Inflammatory macrophage (primary cell): ENCODE measurements around the gene TEK.

Experiments used
- DNase-seq, 2 donors: peaks; one replicate each; pipeline ENCODE4 v3.0.0-alpha.2; 2020 to 2022

Gene TEK

DNA sequence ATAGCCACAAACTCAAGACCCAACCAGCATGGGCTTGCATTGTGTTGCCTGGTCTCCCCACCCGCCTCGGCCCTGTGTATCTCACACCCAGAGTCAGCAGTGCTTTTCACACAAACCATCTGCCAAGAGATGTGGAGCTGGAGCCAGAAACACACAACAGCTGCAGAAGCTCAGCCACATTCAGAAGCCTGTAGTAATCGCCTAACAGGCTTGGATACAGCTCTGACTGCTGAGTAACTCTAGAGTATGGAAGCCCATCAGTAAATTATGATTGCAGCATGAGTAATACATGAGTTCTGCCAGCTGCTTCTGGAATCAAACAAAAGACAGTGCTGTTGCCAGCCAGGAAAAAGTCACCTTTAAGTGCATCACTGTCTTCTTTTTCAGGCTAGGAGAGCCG is 16.0 kb downstream of the TEK start:
- no peak for DNase-seq

DNA sequence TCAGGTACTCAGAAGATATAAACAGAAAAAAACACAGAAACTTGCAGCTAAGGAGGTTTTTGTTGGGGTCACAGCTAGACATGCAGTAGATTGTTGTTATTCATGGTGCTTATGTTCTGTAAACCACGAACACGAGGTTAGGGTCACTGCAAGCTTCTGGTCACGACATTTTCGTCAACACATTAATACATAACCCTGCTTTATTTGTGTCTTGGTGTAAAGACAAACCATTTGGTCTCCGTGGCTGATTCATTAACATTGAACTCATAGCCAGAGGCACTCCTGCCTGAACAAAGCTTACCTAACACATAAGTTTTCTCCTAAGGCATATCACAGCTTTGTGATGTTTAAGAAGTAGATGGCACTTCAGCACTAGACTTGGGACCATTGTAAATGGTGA is 16.9 kb downstream of the TEK start:
- no peak for DNase-seq

DNA sequence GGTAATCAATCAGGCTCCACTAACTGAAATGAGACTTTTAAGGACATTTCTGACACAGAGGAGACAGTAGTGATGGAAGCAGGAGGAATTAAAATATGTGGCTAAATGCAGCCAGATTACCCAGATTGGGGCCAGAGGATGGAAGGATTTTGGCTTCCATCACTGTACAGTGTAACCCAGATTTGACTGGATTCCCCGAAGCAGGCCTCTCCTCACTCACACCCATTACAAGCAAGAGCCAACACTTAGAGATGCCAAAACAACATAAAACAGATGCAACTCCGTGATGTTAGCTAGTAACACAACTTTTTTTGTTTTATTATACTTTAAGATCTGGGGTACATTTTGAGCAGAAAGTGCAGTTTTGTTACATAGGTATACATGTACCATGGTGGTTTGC is 17.6 kb downstream of the TEK start:
- no peak for DNase-seq

DNA sequence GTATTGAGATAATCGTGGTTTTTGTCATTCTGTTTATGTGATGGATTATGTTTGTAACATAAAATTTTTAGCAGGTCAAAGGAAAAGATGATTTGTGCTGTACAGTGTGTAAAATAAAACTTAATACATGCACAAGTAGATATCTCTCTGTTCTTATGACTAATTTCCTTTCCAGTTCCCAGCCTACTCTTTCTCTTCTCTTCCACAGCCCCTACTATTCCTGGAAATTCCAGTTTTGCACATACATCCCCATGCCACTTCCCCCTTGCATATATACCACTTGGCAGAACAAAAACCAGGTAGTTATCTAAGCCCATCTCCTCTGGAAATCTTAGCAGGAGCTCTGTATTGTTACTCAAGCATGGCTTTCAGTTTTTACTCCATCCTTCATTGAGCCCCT is 20.2 kb downstream of the TEK start:
- DNase-seq: no peak

DNA sequence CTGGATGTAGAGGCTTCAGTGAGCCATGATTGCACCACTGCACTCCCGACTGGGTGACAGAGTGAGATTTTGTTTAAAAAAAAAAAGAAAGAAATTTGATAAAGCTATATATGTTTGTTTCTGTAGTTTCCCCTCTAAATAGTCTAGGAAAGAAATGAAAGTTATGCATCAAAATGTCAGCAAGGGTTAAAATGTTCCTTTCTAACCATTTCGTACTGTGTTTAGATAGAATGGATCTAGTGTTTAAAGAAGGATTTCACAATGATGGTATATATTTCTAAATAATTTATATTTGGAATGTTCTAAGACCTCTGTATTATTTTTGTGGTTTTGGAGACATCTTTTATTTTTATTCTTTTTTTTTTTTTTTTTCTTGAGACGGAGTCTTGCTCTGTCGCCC is 22.7 kb downstream of the TEK start:
- no peak for DNase-seq

DNA sequence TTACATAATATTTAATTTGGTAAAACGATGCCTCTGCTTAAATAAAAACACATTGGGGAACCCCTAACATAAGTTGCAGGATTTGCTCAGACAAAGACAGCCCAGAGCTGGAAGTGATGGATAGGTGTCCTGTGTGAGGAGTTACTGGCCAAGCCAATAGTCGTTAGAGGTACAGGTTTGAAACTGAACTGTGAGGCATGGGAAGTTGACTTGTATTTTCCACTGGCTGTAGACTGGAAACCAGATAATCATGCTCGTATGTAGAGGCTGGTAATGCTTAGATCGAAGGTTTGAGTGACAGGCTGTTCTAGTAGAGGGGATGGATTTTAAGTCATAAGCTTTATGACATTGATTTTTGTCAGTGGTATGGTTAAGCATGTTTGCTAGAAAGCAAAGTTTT is 24.8 kb downstream of the TEK start:
- no peak for DNase-seq

DNA sequence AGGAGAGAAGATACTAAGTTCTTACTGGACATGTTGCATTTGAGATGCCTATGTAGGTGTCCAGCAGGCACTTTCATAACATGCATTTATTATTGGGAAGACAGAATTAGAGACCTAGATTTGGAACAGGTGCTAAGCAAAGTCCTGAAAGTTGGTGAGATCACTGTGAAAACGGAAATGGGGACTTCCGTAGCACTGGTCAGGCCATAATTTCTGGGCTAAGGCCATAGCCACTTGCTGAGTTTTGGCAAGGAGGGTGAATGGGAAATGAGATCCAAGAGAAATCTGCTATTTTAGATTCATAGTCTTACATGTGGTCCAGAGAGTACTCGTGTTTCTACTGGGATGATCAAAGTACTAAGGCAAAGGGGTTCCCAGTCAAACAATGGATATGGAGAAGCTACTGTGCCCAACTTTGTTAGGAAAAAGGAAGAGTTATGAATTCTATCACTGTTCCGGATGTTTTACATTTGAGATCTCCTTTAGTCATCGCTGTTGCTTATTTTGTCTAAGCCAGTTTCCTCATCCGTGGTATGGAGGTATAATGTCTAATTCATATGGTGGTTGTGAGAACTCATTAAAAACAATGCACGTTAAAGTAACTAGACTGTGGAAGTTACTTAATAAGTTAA is 33.4 kb downstream of the TEK start:
- DNase-seq: no peak

DNA sequence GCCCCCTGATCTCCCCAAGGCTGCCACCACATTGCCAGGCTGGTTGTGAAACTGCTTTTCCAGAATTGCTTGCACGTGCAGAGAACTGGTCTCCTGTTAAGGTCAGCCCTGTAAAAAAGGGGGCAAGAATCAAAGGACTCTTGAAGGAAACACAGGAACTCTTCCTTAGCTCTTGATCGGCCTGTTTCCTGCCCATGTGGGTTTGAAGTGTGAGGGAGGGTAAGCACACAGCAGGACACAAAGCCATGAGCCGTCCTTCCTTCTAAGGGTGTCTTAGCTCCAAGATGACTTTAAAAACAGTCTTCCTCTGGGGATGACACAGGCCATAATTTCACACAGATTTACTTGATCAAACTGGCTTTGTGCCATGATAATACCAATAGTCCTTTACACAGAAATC is 36.1 kb downstream of the TEK start:
- no peak for DNase-seq

DNA sequence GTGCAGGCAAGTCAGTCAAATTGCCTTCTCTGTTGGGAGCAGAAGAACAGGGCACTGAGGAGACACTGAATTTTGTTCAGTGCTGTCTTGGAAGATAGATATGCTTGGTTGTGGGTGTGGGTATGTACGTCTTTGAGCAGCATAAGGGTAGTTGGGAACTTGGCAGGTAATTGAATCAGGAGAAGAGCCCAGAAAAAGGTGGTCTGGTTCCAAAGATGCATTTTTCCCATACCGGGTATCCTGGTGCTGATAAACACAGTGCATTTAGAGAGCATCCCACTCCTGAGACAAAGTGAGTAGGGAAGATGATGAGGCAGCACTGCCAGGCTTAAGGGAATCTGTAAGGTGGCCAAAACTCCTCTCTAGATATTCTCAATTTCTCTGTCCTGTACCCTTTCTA is 40.6 kb downstream of the TEK start:
- DNase-seq: no peak

DNA sequence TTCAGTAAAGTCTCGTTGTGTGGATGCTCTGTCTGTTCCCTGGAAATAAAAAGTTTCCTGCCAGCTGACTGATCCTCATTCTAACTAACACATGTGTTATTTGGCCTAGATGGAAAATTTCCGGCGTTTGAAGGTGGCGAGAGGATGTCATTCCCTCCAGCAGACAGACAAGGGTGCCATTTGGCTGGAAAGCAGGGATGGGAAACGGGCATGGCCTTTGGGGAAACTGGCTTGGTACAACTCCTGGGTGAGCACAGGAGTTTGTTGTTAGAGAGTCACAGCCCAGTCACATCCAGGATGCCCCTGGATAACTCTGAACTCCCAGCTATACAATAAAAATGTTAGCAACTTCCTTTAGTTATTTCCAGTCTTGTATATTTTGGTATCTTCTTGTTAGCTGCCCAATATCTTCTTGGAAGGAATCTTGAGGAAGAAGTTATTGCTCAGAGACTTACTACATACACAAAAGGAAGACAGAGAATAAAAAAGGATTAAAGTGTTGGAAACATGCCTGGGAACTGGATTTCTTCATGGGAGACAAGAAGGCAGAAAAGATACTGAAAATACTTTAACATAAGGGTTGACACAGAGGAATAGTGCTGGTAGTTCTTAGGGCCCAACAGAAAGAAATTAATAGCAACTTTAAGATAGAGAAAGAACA is 41.9 kb downstream of the TEK start:
- no peak for DNase-seq

DNA sequence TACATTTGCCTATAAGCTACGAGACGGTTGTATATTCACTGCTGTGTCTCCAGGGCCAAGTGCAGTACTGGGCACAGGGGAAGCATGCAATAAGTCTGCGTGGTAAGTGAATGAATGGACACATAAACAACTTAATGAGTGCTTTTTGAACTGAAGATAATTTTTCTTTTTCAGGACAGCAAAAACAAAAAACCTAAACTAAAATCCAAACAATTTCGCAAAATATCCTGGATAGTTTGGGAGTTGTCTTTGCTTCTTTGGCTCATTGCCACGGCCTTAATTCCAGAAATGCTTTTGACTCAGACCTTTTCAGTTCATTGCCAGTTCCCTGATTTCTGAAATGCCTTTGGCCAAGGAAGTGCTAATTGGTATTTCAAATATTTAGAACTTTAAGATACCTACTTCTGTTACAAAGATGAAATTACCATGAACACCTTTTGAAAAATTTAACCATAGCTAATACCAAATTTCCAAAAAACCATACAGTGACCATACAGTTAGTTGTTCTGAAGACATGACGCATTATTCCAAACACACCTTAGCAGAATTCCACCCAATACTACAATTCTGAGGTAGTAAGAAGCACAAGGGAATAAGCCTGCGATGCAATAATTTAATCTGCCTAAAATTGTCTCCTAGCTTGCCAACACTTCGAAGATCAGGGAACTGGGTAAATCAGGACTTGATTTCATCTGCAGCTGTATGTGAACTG is 42.8 kb downstream of the TEK start:
- no peak for DNase-seq

DNA sequence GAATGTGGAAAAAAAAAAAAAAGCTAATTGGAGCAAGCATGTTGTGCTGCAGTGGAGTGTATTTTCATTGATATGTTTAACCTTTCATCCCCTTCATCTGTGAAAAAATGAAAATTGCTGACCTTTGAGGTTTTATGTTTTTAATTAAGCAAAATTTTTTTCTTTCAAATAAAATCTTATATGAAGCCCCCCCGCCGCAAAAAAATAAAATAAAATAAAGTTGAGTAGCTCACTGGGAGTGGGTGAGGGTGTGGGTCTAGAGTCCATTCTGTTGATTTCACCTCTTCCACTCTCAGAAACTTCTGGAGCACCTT is 43.3 kb downstream of the TEK start:
- DNase-seq: no peak

DNA sequence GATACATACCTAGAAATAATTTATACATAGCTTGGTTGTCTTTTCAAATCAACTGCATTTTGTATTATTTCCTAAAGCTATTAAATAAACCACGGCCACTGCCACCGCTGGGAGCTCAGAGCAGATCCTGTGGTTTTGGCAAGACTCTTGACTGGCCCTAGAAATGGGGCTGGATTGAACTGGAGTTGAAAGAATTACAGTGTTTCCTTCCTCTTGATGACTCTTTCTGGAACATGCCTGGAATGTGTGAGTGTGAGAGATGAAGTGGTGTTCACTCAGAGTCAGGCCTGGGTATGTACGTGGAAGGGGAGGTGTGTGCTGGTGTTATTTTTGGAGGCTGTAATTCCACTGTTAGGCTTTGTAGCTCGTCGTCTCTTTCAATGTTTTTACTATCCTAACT is 45.9 kb downstream of the TEK start:
- no peak for DNase-seq

DNA sequence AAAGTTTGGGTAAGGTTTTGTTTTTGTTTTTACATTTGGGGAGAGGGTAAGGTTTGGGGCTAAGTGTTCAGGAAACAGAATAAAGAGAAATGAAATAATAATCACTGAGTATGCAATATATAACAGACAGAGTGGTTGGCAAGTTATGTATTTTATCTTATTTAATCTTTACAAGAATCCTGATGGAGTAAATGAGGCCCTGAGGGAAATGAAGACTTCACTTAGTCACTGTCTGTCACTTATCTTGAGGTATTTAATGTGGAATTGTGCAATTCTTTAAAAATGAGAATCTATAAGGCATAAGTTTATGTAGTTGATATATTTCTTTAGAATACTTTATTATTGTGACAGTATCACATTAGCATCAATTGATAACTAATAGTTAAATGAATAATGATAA is 48.1 kb downstream of the TEK start:
- no peak for DNase-seq

DNA sequence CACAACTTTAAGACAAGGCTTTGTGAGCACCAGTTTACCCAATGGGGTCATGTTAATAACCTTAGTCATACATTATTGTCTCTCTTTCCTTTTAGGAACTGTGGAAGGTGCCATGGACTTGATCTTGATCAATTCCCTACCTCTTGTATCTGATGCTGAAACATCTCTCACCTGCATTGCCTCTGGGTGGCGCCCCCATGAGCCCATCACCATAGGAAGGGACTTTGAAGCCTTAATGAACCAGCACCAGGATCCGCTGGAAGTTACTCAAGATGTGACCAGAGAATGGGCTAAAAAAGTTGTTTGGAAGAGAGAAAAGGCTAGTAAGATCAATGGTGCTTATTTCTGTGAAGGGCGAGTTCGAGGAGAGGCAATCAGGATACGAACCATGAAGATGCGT is 48.7 kb downstream of the TEK start:
- DNase-seq: no peak

DNA sequence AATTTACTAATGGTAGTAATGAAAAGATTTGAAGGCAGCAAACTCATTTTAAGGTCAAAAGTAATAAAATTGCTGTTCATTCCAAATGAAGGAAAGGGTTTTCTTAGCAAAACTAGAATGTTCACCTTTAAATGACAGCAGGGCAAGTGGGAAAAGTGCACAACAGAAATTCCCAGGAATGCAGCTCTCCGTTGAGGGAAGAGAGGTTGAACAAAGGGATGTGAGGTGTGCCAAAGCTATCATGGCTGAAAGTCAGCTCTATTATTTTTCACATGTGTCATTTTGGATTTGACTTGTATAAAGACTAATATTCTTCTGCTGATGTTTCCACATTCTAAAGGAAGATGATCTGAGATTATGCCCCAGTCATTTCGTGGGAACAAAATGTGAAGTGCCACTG is 51.6 kb downstream of the TEK start:
- DNase-seq: no peak

DNA sequence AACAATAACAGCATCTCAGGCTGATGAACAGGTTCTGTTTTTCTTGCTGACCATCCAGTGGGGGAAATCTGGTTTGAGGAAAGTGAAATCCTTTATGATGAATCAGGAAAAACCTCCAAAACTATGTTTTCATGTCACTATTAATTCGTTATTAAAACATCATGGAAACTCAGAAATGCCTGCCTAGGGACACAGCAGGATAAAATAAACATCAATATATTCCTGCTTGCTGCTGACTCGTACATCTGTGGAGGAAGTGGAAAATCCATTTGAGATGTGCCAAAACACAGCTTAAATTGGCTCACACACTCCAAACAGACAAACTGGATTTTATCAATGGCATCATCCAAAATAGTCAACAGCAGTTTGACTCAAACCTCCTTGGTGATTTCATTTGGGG is 53.0 kb downstream of the TEK start:
- no peak for DNase-seq

DNA sequence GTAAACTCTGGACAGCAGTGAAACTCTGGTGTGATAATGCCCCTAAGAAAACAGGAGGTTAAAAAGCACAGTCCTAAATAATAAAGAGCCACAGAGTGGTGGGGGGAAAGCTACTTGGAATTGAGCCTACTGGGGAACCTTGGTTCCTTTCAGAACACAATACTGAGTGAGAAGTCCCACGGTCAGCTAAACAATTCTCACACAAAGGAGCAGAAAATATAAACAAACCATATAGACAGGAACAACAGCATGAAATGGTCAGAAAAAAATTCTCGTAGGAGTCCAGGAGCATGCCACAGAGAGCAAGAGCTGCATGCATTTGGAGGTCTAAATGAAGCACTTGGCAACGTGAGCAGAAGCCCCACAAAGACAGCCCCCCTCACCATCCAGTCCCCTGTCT is 56.0 kb downstream of the TEK start:
- no peak for DNase-seq

DNA sequence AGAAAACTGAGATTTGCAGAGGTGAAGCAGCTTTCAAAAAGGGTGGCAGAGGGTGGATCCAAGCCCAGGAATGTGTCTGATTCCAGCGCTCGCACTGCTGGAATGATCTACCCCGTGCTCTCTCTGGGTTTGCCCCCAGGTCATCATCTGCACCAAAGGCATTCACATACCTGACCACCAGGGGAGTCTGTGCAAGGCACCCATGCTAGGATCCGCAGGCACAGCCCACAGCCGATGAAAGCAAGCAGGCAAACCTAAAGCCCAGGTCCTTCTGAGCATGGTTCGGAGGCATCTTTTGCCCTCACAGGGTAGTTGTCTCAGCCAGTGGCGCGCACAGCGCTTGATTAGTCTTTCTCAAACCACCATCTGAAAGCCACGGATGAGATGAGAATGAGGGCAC is 56.6 kb downstream of the TEK start:
- no peak for DNase-seq

DNA sequence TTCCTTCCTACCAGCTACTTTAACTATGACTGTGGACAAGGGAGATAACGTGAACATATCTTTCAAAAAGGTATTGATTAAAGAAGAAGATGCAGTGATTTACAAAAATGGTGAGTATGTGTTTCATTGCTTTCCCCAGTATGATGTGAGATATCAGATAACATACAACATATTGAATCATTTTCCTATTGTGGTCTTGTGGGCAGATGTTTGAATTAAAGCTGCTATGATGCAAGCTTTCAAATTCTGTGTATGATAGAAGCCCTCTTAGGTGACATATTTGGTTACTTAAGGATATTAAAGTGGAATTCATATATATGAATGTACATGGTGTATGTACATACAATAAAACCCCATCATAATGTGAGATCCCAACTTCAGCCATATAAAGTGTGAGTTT is 59.5 kb downstream of the TEK start:
- DNase-seq: no peak

DNA sequence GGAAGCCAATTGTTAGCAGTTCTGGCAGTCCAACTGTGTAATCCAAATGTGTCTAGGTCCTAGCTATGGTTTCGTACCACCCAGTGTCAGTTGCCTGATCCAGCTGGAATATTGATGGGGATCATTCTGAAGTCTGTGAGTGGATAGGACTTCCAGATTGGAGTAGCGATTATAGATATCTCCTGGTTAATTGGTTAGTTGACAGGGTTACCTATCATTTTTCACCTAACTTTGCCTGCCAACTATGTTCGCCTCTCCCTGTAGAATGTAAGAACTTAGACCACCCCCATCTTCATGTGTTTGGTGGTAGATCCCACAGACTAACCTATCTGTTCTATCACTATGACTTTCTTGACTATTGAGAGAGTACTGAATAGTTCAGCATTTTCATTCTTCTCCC is 59.9 kb downstream of the TEK start:
- DNase-seq: no peak

DNA sequence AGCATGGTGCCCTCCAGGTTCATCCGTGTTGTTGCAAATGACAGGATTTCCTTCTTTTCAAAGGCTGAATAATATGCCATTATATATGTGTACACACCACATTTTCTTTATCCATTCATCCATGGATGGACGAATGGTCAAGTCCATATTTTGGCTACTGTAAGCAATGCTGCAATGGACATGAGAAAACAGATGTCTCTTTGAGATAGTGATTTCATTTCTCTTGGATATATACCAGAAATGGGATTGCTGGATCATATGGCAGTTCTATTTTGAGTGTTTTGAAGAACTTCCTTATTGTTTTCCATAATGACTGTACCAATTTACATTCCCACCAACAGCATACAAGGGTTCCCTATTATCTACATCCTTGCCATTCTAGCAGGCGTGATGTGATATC is 67.9 kb downstream of the TEK start:
- no peak for DNase-seq

DNA sequence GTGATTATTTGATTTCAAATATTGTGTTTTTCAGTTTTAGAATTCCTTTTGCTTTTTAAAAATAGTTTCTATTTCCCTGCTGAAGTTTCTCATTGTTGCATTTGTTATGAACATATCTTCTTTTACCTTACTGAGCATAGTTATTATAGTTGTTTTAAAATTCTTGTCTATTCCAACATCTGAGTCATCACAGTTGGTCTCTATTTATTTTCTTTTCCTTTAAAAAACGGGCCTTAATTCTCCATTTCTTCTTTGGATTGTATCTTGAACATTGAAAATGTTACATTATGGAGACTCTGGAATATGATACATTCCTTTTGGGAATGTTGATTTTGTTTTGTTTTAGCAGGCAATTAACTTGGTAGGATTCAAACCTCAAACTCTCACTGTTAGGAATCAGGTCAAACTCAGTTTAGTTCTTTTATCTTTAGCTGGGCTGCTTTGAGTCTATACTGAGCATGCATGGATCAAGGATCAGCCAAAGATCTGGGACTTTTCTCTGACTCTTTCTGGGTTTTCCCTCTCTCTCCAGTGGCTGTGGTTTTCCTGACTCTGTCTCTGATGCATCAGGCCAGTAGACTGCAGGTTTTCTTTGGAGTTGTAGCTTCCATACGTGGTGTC is 70.3 kb downstream of the TEK start:
- no peak for DNase-seq

DNA sequence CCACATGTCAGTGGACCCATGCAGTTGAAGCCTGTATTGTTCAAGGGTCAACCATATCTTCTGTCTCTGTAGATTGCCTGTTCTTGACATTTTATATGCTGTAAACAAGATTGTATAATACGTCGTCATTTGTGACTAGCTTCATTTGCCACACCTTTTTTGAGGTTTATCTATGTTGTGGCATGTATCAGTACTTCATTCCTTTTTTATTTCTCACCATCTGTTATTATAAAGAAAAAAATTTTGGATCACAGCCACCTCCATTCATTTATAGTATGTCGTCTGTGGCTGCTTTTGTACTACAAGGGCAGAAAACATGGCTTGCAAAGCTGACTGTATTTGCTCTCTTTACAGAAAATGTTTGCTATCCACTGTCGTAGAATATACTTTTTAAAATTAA is 72.4 kb downstream of the TEK start:
- no peak for DNase-seq
